CD4-positive, alpha-beta T cell (primary cell): Measurements from ENCODE around the gene CD99. TPM values are rescaled to one million over a fixed set of nuclear protein-coding genes. Genes with fewer than 3 reads are reported as not detected.

Experiments
- ATAC-seq: fragments of 200-7000 bp; cut with Tn5 transposase; one replicate; pipeline ENCODE4 v1.10.0; 2022; ENCODE audit warnings: mild to moderate bottlenecking; ENCODE audit not compliant: poor library complexity
- CTCF ChIA-PET: fragments of 350-600 bp; sonication (Branson Sonifier 250); formaldehyde crosslinking; loops from one replicate; lab custom pipeline; 2021; ENCODE audit warnings: antibody characterized with exemption, inconsistent platforms; lab: Charles Lee
- POLR2A ChIA-PET: fragments of 350-600 bp; sonication (Branson Sonifier 250); formaldehyde crosslinking; loops from one replicate; lab custom pipeline; 2021; ENCODE audit warnings: antibody characterized with exemption, inconsistent platforms; lab: Charles Lee
- DNase-seq, 14 experiments: peaks; one replicate each; pipeline ENCODE4 v3.0.0-alpha.2; 2013 to 2020; ENCODE audit warnings: mixed read lengths in 2 of 14
- H3K27ac ChIP-seq, 2 donors: one replicate each; pipeline versions ENCODE4 v1.5.1 to v1.7.0; 2013; ENCODE audit warnings: low read length in 2 of 2, low read depth in 1 of 2, mild to moderate bottlenecking in 1 of 2
- H3K27me3 ChIP-seq, 2 experiments: 1 replicate in 1 of 2; 2 replicates in 1 of 2; pipeline versions ENCODE4 v1.6.1 to v1.7.0; 2013; ENCODE audit warnings: low read length in 2 of 2, control low read depth in 1 of 2, mild to moderate bottlenecking in 1 of 2, moderate library complexity in 1 of 2; ENCODE audit not compliant: insufficient read depth in 2 of 2, control insufficient read depth in 1 of 2
- H3K36me3 ChIP-seq: one replicate; pipeline ENCODE4 v1.6.1; 2013; ENCODE audit warnings: low read length, control low read depth; ENCODE audit not compliant: insufficient read depth
- H3K4me1 ChIP-seq: one replicate; pipeline ENCODE4 v1.6.1; 2013; ENCODE audit warnings: low read length, control low read depth; ENCODE audit not compliant: insufficient read depth
- H3K4me3 ChIP-seq: one replicate; pipeline ENCODE4 v1.5.1; 2013; ENCODE audit warnings: mild to moderate bottlenecking, low read length, moderate library complexity
- H3K9me3 ChIP-seq, 2 experiments: 1 replicate in 1 of 2; 2 replicates in 1 of 2; pipeline versions ENCODE4 v1.6.1 to v1.7.0; 2013; ENCODE audit warnings: low read length in 2 of 2, mild to moderate bottlenecking in 2 of 2, control low read depth in 1 of 2, moderate library complexity in 1 of 2; ENCODE audit not compliant: control insufficient read depth in 1 of 2, insufficient read depth in 1 of 2
- H3K27ac Mint-ChIP-seq: one replicate; pipeline ENCODE4 v1.8.0; 2020; ENCODE audit warnings: mixed read lengths
- H3K27me3 Mint-ChIP-seq: one replicate; pipeline ENCODE4 v1.8.0; 2021; ENCODE audit warnings: mixed read lengths
- H3K36me3 Mint-ChIP-seq: one replicate; pipeline ENCODE4 v1.8.0; 2021; ENCODE audit warnings: low read depth, mixed read lengths
- H3K4me1 Mint-ChIP-seq: one replicate; pipeline ENCODE4 v1.8.0; 2021; ENCODE audit warnings: low read depth, mixed read lengths
- H3K4me3 Mint-ChIP-seq: one replicate; pipeline ENCODE4 v1.8.0; 2020; ENCODE audit warnings: mild to moderate bottlenecking, mixed read lengths
- H3K9me3 Mint-ChIP-seq: one replicate; pipeline ENCODE4 v1.8.0; 2020; ENCODE audit warnings: mixed read lengths
- intact Hi-C, 2 experiments: fragments of 100-400 bp; cut with DNase I in 1 of 2; cut with micrococcal nuclease in 1 of 2; formaldehyde crosslinking; loops; one replicate each; pipeline versions ENCODE4 v1.15.1 to v1.9.0; 2023 to 2025; cut with DNase I, micrococcal nuclease
- total RNA-seq, 174 experiments: library from RNA in 2 of 174; stranded (reverse) in 2 of 174; gene quantifications; one replicate each; pipeline ENCODE4 v1.2.3 and lab custom pipeline; 2021 to 2026
- TF ChIP-seq, protein P1 (sequence below): fragments of 200-600 bp; IDR thresholded peaks from one replicate; pipeline ENCODE4 v1.8.0; 2022; ENCODE audit warnings: antibody characterized with exemption, mild to moderate bottlenecking

CD99 gene
- total RNA-seq, 2 experiments from 2014 or later: 170 to 184 TPM

DNA sequence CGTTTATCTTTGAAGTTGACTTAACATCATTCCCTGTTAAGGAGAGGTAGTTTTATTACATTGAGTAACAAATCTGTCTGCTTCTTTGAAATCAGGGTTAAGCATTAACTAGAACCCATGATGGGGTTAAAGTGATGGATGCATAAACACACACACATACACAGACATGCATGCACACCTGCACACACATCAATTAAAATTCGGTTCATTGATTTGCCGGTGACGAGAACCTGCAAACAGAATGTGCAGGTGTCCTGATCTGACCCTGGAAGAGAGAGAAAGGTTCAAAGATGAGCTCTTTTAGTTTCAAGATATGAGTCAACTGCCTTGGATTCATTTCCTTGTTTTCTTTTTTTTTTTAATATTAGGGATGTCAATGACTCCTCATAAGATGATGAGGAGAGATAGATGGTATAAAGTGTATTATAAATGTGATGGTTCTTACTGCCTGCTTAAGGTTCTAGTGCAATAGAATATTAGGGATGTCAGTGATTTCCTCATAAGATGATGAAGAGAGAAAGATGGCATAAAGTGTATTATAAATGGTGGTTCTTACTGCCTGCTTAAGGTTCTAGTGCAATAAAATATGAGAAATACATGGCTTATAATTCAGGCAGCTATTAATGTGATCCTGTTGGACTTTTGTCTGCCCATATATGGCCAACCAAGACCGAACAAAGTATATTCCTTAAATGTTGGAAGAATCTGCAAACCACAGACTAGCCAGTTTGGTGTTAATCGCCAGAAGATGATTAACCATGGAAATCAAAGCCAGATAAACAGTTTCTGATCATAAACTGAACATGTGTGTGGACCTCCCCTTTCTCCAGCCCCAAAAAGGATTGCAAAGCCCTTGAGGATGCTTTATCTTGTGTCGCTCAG is 14.1 kb upstream of the CD99 start:
- ATAC-seq: no peak
- TF ChIP-seq, protein P1, sequence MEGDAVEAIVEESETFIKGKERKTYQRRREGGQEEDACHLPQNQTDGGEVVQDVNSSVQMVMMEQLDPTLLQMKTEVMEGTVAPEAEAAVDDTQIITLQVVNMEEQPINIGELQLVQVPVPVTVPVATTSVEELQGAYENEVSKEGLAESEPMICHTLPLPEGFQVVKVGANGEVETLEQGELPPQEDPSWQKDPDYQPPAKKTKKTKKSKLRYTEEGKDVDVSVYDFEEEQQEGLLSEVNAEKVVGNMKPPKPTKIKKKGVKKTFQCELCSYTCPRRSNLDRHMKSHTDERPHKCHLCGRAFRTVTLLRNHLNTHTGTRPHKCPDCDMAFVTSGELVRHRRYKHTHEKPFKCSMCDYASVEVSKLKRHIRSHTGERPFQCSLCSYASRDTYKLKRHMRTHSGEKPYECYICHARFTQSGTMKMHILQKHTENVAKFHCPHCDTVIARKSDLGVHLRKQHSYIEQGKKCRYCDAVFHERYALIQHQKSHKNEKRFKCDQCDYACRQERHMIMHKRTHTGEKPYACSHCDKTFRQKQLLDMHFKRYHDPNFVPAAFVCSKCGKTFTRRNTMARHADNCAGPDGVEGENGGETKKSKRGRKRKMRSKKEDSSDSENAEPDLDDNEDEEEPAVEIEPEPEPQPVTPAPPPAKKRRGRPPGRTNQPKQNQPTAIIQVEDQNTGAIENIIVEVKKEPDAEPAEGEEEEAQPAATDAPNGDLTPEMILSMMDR: no peak

DNA sequence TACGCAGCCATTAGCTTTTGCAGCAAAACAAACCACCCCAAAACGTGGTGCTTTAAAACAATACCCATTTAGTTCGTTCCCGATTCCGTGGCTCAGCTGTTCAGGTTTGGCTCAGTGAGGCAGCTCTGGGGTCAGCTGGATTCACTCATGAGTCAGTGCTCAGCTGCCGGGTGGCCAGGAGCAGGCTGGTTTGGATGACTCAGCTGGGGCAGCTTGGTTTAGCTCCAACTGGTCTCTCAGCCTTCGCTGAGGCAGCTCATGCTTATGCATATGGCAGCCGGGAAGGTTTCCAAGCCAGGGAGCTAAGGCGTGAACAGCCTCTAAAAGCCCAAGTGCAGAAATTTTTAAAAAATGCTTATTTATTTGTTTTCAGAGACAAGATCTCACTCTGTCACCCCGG is 13.3 kb upstream of the CD99 start:
- Histone ChIP-seq H3K36me3 (no peaks in the 10 kb centered on the region), H3K27ac (no peak overlapping the region), H3K27me3 (no peaks in the 10 kb centered on the region), H3K4me3 (no peak overlapping the region), H3K9me3 (peaks cover 0 to 3% of the 10 kb centered on the region in 2 experiments), H3K4me1 (no peaks in the 10 kb centered on the region)
- intact Hi-C loops: no loop called here
- Mint-ChIP-seq H3K4me1 (no peaks in the 10 kb centered on the region), H3K36me3 (no peaks in the 10 kb centered on the region), H3K27ac (no peak overlapping the region), H3K9me3 (no peaks in the 10 kb centered on the region), H3K4me3 (no peak overlapping the region), H3K27me3 (no peaks in the 10 kb centered on the region)
- no peak for ATAC-seq
- POLR2A ChIA-PET: no interaction called here
- CTCF ChIA-PET: no interaction called here
- TF ChIP-seq, protein P1: no peak
- DNase-seq: no peak

More for the DNA sequence above, 14.1 kb upstream of the CD99 start:
- no peak overlapping the region for H3K27ac ChIP-seq
- H3K4me1 Mint-ChIP-seq: no peaks in the 10 kb centered on the region
- H3K27ac Mint-ChIP-seq: no peak overlapping the region
- H3K27me3 ChIP-seq: no peaks in the 10 kb centered on the region
- no peaks in the 10 kb centered on the region for H3K36me3 Mint-ChIP-seq
- DNase-seq: no peak
- intact Hi-C loops: no loop called here
- H3K36me3 ChIP-seq: no peaks in the 10 kb centered on the region
- H3K4me1 ChIP-seq: no peaks in the 10 kb centered on the region
- peaks cover 0 to 3% of the 10 kb centered on the region in 2 experiments for H3K9me3 ChIP-seq
- H3K9me3 Mint-ChIP-seq: no peaks in the 10 kb centered on the region
- no peak overlapping the region for H3K4me3 Mint-ChIP-seq
- ChIA-PET CTCF (no interaction called here), POLR2A (no interaction called here)
- no peaks in the 10 kb centered on the region for H3K27me3 Mint-ChIP-seq
- no peak overlapping the region for H3K4me3 ChIP-seq

DNA sequence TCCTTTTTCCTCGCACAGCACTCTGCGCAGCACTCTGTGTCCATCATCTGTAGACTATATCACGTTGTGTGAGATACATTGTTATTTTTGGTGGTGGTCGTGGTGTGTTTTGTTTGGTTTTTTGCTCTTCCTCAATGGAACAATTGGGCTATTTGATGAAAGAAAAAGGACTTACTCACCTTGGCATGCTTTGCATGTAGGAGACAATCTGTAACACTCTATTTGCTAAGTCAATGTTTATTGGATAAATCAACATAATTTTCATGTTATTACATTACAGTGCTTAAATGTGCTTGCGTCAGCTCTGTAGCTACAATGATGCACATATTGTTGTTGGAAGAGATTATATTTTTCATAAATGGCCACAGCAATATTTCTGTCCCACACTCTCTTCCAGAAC is 12.5 kb upstream of the CD99 start:
- CTCF ChIA-PET: no interaction called here

More for the DNA sequence above, 12.5 kb upstream of the CD99 start:
- Histone ChIP-seq H3K4me1 (no peaks in the 10 kb centered on the region), H3K9me3 (no peaks in the 10 kb centered on the region), H3K27me3 (no peaks in the 10 kb centered on the region), H3K4me3 (no peak overlapping the region), H3K36me3 (no peaks in the 10 kb centered on the region), H3K27ac (no peak overlapping the region)
- intact Hi-C loops: no loop called here
- POLR2A ChIA-PET: no interaction called here
- TF ChIP-seq, protein P1: no peak
- DNase-seq (no peak), ATAC-seq (no peak)
- no peaks in the 10 kb centered on the region for H3K36me3 Mint-ChIP-seq
- no peaks in the 10 kb centered on the region for H3K27me3 Mint-ChIP-seq
- no peaks in the 10 kb centered on the region for H3K4me1 Mint-ChIP-seq
- H3K9me3 Mint-ChIP-seq: no peaks in the 10 kb centered on the region
- no peak overlapping the region for H3K27ac Mint-ChIP-seq
- no peak overlapping the region for H3K4me3 Mint-ChIP-seq
